Right atrium auricular region (tissue), 2 donors: ENCODE measurements around the gene MTFP1. TPM values are rescaled to one million over a fixed set of nuclear protein-coding genes. Genes with fewer than 3 reads are reported as not detected.
"Not testable (repeated sequence)": the region's sequence is repeated elsewhere in the genome, so short reads cannot be mapped to it uniquely, and the experiment has no call there.

ENCODE experiments used
- DNase-seq: peaks from one replicate; pipeline ENCODE4 v3.0.0-alpha.2; 2019; ENCODE audit warnings: low spot score
- H3K27ac ChIP-seq, 2 donors: fragments of 200-600 bp; sonication (generic); 1 replicate in 1 of 2; 2 replicates in 1 of 2; pipeline ENCODE4 v1.5.1; 2016 to 2019
- H3K27me3 ChIP-seq, 2 donors: fragments of 200-600 bp; sonication (generic); one replicate each; pipeline versions ENCODE4 v1.5.1 to v1.6.0; 2017 to 2019
- H3K36me3 ChIP-seq: fragments of 200-600 bp; sonication (generic); one replicate; pipeline ENCODE4 v1.5.1; 2016
- H3K4me1 ChIP-seq, 2 donors: fragments of 200-600 bp; sonication (generic); one replicate each; pipeline versions ENCODE4 v1.5.1 to v1.6.0; 2017 to 2019
- H3K4me3 ChIP-seq, 2 donors: fragments of 200-600 bp; sonication (generic); 1 replicate in 1 of 2; 2 replicates in 1 of 2; pipeline ENCODE4 v1.5.1; 2017 to 2019; ENCODE audit warnings: mild to moderate bottlenecking in 1 of 2, moderate library complexity in 1 of 2
- H3K9me3 ChIP-seq, 2 donors: fragments of 200-600 bp; sonication (generic); one replicate each; pipeline ENCODE4 v1.5.1; 2019
- CTCF ChIP-seq, 2 donors: fragments of 200-600 bp; sonication (generic); IDR thresholded peaks; one replicate each; pipeline ENCODE4 v1.5.1; 2019; ENCODE audit warnings: antibody characterized with exemption in 2 of 2
- total RNA-seq, 2 donors: library from RNA; depleted of rRNA; stranded (reverse); fragments of >200 nt; gene quantifications; one replicate each; pipeline ENCODE4 v1.1.0, GENCODE V29; 2016

Gene MTFP1
- total RNA-seq, 2 donors from 2014 or later, result 18.4 to 38.8 TPM

- no peak overlapping the region for H3K4me3 ChIP-seq
- TF ChIP-seq CTCF (IDR thresholded peaks at IDR 0.05), result no peak
- DNase-seq, result no peak
- no peaks in the 10 kb centered on the region for H3K27me3 ChIP-seq
- no peaks in the 10 kb centered on the region for H3K36me3 ChIP-seq
- no peaks in the 10 kb centered on the region for H3K9me3 ChIP-seq
- no peak overlapping the region for H3K27ac ChIP-seq
- no peaks in the 10 kb centered on the region for H3K4me1 ChIP-seq
Measured at GRCh38 chr22:30445438-30446145, 20.0 kb downstream of the MTFP1 start.

- Histone ChIP-seq H3K27me3 (no peaks in the 10 kb centered on the region), H3K27ac (no peak overlapping the region), H3K36me3 (no peaks in the 10 kb centered on the region), H3K4me3 (no peak overlapping the region), H3K4me1 (no peaks in the 10 kb centered on the region), H3K9me3 (no peaks in the 10 kb centered on the region)
- no peak for TF ChIP-seq CTCF (IDR thresholded peaks at IDR 0.05)
- DNase-seq, result no peak
Measured at GRCh38 chr22:30447656-30448055, 22.1 kb downstream of the MTFP1 start.

- not testable (repeated sequence) for DNase-seq, H3K36me3 ChIP-seq, H3K27ac ChIP-seq, H3K9me3 ChIP-seq, H3K4me3 ChIP-seq, H3K4me1 ChIP-seq, H3K27me3 ChIP-seq
Measured at GRCh38 chr22:30451488-30451887, 25.9 kb downstream of the MTFP1 start.

- TF ChIP-seq CTCF (IDR thresholded peaks at IDR 0.05), result no peak
- no peak overlapping the region for H3K27ac ChIP-seq
- no peaks in the 10 kb centered on the region for H3K36me3 ChIP-seq
- H3K4me1 ChIP-seq, result no peaks in the 10 kb centered on the region
- no peak for DNase-seq
- no peaks in the 10 kb centered on the region for H3K27me3 ChIP-seq
- H3K9me3 ChIP-seq, result no peaks in the 10 kb centered on the region
- H3K4me3 ChIP-seq, result no peak overlapping the region
Measured at GRCh38 chr22:30452861-30453260, 27.3 kb downstream of the MTFP1 start.

GRCh38 chr22:30453731-30454510, 28.4 kb downstream of the MTFP1 start:
- H3K4me3 ChIP-seq, result no peak overlapping the region
- no peak overlapping the region for H3K27ac ChIP-seq
- H3K36me3 ChIP-seq, result no peaks in the 10 kb centered on the region
- no peak for DNase-seq
- H3K27me3 ChIP-seq, result no peaks in the 10 kb centered on the region
- no peaks in the 10 kb centered on the region for H3K9me3 ChIP-seq
- no peak for TF ChIP-seq CTCF (IDR thresholded peaks at IDR 0.05)
- H3K4me1 ChIP-seq, result no peaks in the 10 kb centered on the region

GRCh38 chr22:30455075-30455840, 29.7 kb downstream of the MTFP1 start:
- Histone ChIP-seq H3K27ac (no peak overlapping the region), H3K36me3 (no peaks in the 10 kb centered on the region), H3K4me3 (no peak overlapping the region), H3K9me3 (no peaks in the 10 kb centered on the region), H3K4me1 (no peaks in the 10 kb centered on the region), H3K27me3 (no peaks in the 10 kb centered on the region)
- DNase-seq, result no peak
- no peak for TF ChIP-seq CTCF (IDR thresholded peaks at IDR 0.05)
